Measurements from ENCODE around the gene NELFB.

Gene NELFB

GRCh38 chr9:137219757-137220316 lies 35.3 kb upstream of the NELFB start:
- no peak for ATAC-seq
- TF ChIP-seq OSR1 (CRISPR knock-in tag; IDR thresholded peaks at IDR 0.05) (no peak), CSRNP3 (CRISPR knock-in tag; IDR thresholded peaks at IDR 0.05) (no peak), ISL1 (CRISPR knock-in tag; IDR thresholded peaks at IDR 0.05) (no peak), ZNF8 (CRISPR knock-in tag; IDR thresholded peaks at IDR 0.05) (no peak), ZNF565 (CRISPR knock-in tag; conservative IDR thresholded peaks at IDR 0.05; ENCODE audit: low read depth) (no peak), POU6F1 (CRISPR knock-in tag; IDR thresholded peaks at IDR 0.05; ENCODE audit: borderline replicate concordance, low read depth) (no peak), ZFP3 (CRISPR knock-in tag; IDR thresholded peaks at IDR 0.05) (no peak), ARNTL (CRISPR knock-in tag; IDR thresholded peaks at IDR 0.05; ENCODE audit: borderline replicate concordance, low read depth) (no peak), SNAI2 (CRISPR knock-in tag; IDR thresholded peaks at IDR 0.05) (no peak), PPARA (CRISPR knock-in tag; IDR thresholded peaks at IDR 0.05; ENCODE audit: borderline replicate concordance) (no peak), GLIS3 (CRISPR knock-in tag; IDR thresholded peaks at IDR 0.05) (no peak), ESRRG (CRISPR knock-in tag; IDR thresholded peaks at IDR 0.05) (no peak), BACH2 (CRISPR knock-in tag; IDR thresholded peaks at IDR 0.05; ENCODE audit: borderline replicate concordance) (no peak), ZFP30 (CRISPR knock-in tag; IDR thresholded peaks at IDR 0.05) (no peak)
- TF ChIP-seq, protein P1, sequence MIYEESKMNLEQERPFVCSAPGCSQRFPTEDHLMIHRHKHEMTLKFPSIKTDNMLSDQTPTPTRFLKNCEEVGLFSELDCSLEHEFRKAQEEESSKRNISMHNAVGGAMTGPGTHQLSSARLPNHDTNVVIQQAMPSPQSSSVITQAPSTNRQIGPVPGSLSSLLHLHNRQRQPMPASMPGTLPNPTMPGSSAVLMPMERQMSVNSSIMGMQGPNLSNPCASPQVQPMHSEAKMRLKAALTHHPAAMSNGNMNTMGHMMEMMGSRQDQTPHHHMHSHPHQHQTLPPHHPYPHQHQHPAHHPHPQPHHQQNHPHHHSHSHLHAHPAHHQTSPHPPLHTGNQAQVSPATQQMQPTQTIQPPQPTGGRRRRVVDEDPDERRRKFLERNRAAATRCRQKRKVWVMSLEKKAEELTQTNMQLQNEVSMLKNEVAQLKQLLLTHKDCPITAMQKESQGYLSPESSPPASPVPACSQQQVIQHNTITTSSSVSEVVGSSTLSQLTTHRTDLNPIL (CRISPR knock-in tag; IDR thresholded peaks at IDR 0.05; ENCODE audit: low read depth) = no peak

GRCh38 chr9:137220317-137221094 lies 34.6 kb upstream of the NELFB start:
- ATAC-seq = no peak
- TF ChIP-seq BACH2 (CRISPR knock-in tag; IDR thresholded peaks at IDR 0.05; ENCODE audit: borderline replicate concordance) = no peak
- no peak for TF ChIP-seq ESRRG (CRISPR knock-in tag; IDR thresholded peaks at IDR 0.05)

DNA sequence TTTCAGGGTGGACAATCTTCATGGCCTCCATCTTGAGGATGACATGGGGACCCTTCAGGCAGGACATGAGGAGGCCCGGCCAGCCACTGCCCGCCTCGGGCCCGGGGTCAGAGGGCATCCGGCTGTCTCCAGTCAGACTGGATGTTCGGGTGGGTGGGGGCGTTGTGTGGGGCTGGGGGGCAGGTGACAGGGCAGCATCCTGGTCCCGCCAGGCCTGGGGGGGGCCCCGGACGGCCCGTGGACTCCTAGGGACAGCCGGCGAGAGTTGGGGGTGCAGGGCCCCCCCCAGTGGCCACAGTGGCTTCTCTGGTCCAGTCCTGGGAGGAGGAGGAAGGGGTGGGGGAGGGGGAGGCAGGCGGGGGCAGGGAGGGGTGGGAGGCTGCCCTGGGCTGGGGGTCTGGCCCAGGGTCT lies 34.0 kb upstream of the NELFB start:
- no peak for ATAC-seq
- no peak for TF ChIP-seq CSRNP3 (CRISPR knock-in tag; IDR thresholded peaks at IDR 0.05)
- TF ChIP-seq RARB (CRISPR knock-in tag; IDR thresholded peaks at IDR 0.05) = no peak
- no peak for TF ChIP-seq ZFP30 (CRISPR knock-in tag; IDR thresholded peaks at IDR 0.05)
- TF ChIP-seq TOX (CRISPR knock-in tag; IDR thresholded peaks at IDR 0.05; ENCODE audit: borderline replicate concordance) = no peak
- TF ChIP-seq ZFP3 (CRISPR knock-in tag; IDR thresholded peaks at IDR 0.05) = no peak
- TF ChIP-seq CSDC2 (CRISPR knock-in tag; IDR thresholded peaks at IDR 0.05) = no peak
- TF ChIP-seq GLIS3 (CRISPR knock-in tag; IDR thresholded peaks at IDR 0.05) = no peak
- TF ChIP-seq TSHZ2 (CRISPR knock-in tag; IDR thresholded peaks at IDR 0.05) = no peak
- TF ChIP-seq, protein P1 (CRISPR knock-in tag; IDR thresholded peaks at IDR 0.05; ENCODE audit: low read depth) = no peak
- TF ChIP-seq ARNTL (CRISPR knock-in tag; IDR thresholded peaks at IDR 0.05; ENCODE audit: borderline replicate concordance, low read depth) = no peak
- TF ChIP-seq, protein P2, sequence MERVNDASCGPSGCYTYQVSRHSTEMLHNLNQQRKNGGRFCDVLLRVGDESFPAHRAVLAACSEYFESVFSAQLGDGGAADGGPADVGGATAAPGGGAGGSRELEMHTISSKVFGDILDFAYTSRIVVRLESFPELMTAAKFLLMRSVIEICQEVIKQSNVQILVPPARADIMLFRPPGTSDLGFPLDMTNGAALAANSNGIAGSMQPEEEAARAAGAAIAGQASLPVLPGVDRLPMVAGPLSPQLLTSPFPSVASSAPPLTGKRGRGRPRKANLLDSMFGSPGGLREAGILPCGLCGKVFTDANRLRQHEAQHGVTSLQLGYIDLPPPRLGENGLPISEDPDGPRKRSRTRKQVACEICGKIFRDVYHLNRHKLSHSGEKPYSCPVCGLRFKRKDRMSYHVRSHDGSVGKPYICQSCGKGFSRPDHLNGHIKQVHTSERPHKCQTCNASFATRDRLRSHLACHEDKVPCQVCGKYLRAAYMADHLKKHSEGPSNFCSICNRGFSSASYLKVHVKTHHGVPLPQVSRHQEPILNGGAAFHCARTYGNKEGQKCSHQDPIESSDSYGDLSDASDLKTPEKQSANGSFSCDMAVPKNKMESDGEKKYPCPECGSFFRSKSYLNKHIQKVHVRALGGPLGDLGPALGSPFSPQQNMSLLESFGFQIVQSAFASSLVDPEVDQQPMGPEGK (CRISPR knock-in tag; IDR thresholded peaks at IDR 0.05; ENCODE audit: borderline replicate concordance) = no peak
- TF ChIP-seq BACH2 (CRISPR knock-in tag; IDR thresholded peaks at IDR 0.05; ENCODE audit: borderline replicate concordance) = no peak
- no peak for TF ChIP-seq ZNF565 (CRISPR knock-in tag; conservative IDR thresholded peaks at IDR 0.05; ENCODE audit: low read depth)
- no peak for TF ChIP-seq POU6F1 (CRISPR knock-in tag; IDR thresholded peaks at IDR 0.05; ENCODE audit: borderline replicate concordance, low read depth)
- TF ChIP-seq ISL1 (CRISPR knock-in tag; IDR thresholded peaks at IDR 0.05) = no peak
- TF ChIP-seq ZC3H10 (CRISPR knock-in tag; IDR thresholded peaks at IDR 0.05) = no peak
- no peak for TF ChIP-seq PPARA (CRISPR knock-in tag; IDR thresholded peaks at IDR 0.05; ENCODE audit: borderline replicate concordance)
